ENCODE measurements around the gene PHRF1. TPM values are rescaled to one million over a fixed set of nuclear protein-coding genes. Genes with fewer than 3 reads are reported as not detected.

Gene PHRF1
- 43.6 TPM for total RNA-seq

DNA sequence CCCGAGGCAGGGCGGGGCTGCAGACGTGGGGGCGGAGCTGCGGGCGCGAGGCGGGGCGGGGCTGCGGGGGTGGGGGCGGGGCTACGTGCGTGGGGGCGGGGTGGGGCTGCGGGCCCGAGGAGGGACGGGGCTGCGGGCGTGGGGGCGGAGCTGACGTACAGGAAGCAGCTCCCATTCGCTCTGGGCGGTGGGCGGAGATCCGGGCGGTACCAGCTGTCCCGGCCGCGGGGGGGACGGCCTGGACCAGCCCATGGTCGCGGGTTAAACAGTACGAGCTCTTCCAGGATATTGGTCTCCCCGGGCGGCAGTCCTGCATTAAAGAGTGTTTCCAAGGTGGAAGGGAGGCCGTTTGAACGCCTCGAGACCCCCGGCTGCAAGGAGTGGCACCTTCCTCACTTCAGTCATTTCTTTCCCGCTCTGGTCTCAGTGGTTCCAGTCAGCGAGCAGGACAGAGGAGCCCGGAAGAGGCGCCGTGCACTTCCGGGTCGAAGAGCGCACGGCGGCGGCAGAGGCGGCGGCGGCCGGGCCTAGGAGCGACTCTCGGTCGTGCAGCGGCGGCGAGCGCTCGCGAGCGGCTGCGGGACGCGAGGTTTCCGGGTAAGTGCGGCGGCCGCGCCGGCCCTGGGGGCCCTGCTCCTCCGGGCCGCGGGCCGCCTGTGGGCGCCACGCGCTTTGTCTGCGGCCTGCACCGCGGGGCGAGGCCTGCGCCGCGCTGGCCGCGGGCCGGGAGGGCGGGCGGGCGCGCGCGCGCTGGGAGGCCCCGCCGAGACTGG, at the start of gene PHRF1:
PHRF1 (plus strand) TSS at position 475 of the 773 bp plus-strand sequence. CDS start 5,043 bp downstream, outside the sequence.
- DNase-seq (ENCODE audit: low spot score), result peak; percentile 97

DNA sequence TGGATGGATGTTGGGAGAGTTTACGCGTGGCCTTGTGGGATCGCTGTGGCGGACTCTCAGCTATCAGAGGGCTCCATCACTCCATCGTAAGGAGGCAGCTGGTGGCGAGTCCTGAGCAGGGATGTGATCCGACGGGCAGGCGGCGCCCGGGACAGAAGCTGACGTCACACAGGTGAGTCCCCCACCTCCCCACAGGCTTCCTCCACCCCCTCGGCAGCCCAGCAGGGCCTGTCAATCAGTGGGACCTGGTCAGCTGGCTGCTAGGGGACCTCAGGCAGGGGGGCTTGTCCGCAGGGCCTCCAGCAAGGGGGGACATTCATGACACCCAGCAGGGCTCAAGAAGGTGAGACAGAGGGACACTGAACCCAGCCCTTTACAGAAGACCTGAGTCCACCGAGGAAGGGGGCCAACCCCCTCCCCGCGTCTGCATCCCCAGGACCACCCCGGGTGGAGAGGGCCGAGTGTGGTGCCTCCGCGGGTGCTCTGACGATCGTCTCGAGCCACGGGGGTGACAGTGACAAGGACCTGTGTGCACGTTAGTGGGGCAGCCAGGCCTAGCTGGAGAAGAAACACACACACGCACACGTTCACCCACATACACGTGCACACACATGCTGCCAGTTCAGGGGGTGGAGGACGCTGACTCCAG, 48.0 kb upstream of the PHRF1 start:
- no peak for DNase-seq (ENCODE audit: low spot score)

- DNase-seq (ENCODE audit: low spot score), result no peak
Measured at GRCh38 chr11:528815-529727, 47.2 kb upstream of the PHRF1 start.

DNA sequence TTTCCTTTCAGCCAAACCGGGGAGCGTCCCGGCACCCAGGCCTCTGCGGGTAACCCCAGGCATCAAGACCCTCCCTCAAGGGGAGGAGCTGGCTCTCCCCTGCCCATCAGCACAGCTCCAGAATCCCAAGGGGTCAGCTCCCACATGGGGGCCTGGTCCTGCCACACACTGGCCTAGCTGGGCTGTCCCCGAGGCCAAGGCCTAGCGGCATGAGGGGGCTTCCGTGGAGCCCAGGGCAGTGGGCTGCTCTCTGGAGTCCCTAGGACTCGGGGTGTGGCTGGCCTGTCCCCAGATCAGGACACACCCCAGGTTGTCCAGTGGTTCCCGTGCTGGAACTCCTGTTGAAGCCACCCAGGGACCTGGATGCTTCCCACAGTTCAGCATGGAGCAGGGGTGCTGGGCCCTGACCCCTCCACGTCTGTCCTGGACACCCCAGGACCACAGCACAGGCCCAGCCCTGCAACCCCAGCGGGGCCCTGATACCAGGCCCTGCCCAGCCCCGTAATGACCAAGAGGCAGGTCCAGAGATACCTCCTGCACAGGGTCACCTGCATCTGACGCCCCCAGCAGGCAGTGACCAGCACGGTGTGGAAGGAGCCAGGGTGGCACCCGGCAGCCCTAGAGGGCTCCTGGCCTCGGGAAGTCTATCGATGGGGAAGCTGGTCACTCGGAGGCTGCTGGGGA, 46.4 kb upstream of the PHRF1 start:
- no peak for DNase-seq (ENCODE audit: low spot score)

DNA sequence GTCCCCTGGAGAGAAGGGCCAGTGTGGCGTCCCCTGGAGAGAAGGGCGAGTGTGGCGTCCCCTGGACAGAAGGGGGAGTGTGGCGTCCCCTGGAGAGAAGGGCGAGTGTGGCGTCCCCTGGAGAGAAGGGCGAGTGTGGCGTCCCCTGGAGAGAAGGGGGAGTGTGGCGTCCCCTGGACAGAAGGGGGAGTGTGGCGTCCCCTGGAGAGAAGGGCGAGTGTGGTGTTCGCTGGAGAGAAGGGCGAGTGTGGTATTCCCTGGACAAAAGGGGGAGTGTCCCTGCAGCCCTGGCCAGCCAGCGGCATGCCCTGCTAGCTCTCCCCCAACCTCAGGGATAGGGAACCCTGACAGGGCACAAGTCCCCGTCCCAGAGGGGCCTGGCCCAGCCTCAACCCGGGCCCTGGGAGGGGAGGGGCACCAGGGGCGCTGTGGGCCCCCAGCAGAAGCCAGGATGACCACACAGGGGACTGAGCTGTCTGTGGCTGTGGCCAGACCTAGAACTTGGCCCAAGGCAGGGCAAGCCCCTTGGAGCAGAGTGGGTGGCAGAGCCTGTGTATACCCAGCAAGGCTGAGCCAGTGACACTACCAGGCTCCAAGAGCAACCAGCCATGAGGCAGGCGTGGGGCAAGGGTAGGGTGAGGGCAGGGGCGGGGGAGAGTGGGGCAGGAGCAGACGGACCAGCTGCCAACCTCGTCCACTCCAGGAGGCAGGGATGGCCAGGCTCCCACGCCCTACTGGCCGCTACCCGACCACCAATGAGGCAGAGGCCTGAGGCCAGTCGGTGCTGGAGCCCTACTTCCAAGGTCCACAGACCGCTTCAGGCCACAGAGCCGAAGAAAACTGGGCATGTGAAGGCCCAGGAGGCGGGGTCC, 45.1 kb upstream of the PHRF1 start:
- DNase-seq (ENCODE audit: low spot score), result no peak

- DNase-seq (ENCODE audit: low spot score), result no peak
Measured at GRCh38 chr11:531919-532526, 44.2 kb upstream of the PHRF1 start.

DNA sequence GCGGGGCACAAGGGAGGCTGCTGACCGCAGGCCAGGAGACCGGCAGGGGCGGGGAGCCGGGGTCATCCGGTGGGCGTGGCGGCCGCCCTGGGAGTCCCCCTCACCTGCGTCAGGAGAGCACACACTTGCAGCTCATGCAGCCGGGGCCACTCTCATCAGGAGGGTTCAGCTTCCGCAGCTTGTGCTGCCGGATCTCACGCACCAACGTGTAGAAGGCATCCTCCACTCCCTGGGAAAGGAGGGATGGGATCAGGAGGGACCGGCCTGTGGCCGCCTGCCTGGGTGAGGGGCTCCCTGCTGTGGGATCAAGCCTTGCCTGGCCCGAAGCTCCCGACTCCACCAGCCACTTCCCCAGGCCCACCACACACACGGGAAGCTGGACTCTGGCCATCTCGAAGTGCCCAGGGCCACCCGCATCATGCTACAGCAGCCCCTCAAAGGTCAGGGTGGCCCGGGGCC, 43.7 kb upstream of the PHRF1 start:
- no peak for DNase-seq (ENCODE audit: low spot score)

GRCh38 chr11:532986-533585, 43.2 kb upstream of the PHRF1 start:
- peak; percentile 44 for DNase-seq (ENCODE audit: low spot score)

- DNase-seq (ENCODE audit: low spot score), result peak; percentile 47
Measured at GRCh38 chr11:533586-534395, 42.5 kb upstream of the PHRF1 start.

GRCh38 chr11:534396-535209, 41.7 kb upstream of the PHRF1 start:
- peak; percentile 85 for DNase-seq (ENCODE audit: low spot score)

GRCh38 chr11:535210-535518, 41.1 kb upstream of the PHRF1 start:
- DNase-seq (ENCODE audit: low spot score), result no peak

GRCh38 chr11:535519-536454, 40.5 kb upstream of the PHRF1 start, which contains the start of gene HRAS:
Gene HRAS, minus strand, starts transcription at chr11:535576.
- peak; percentile 95 for DNase-seq (ENCODE audit: low spot score)

GRCh38 chr11:536841-537621, 39.2 kb upstream of the PHRF1 start, which contains the start of gene LRRC56:
Gene LRRC56, plus strand, starts transcription at chr11:537527. Its CDS starts 3,158 bp downstream, at chr11:540685.
- peak; percentile 88 for DNase-seq (ENCODE audit: low spot score)

DNA sequence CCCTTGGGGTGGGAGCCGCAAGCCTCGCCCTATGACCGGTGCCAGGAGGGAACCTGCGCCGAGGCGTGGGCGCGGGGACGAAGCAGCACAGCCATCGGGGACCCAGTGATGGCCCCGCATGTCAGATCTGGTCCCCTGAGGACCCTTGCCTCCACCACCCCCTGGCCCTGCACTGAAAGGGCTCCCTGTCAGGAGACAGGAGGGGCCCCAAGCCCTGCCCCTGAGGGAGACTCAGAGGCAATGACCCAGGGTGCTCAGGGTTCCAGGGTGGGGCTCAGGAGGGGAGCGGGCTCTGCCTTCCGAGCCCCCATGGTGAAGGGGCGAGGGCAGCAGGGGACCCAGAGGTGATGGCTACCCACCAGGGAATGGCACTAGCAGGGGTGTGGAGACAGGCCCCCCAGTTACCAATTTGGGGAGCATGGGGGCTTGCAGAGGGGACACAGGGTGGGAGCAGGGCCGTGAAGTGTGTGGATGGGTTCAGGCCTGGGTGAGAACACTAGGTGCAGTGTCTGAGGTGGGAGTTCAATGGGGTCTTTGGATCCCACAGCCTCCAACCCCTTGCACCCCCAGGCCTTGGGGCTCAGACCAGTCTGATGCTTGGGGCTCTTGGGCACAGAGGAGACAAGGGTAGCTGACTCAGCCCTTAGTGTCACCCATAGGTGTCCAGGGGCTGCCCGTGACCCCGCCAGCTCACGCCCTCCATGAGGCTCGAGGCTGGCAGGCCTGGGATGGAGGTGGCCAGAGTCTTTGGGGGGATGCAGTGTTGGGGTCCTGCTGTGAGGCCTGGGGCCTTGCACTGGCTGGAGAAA, 38.4 kb upstream of the PHRF1 start:
- DNase-seq (ENCODE audit: low spot score), result peak; percentile 44

GRCh38 chr11:538431-539051, 37.7 kb upstream of the PHRF1 start:
- DNase-seq (ENCODE audit: low spot score), result peak; percentile 42
